Measurements from ENCODE around the gene RBM10.

Gene RBM10

GRCh38 chrX:47197526-47197925 lies 52.5 kb downstream of the RBM10 start:
- no peaks in the 10 kb centered on the region for H3K9me3 Mint-ChIP-seq
- no peaks in the 10 kb centered on the region for H3K36me3 Mint-ChIP-seq
- H3K4me1 Mint-ChIP-seq = peaks cover 46% of the 10 kb centered on the region
- H3K4me3 Mint-ChIP-seq = peak overlapping the region; percentile 92
- H3K27ac Mint-ChIP-seq = peak overlapping the region; percentile 82
- no peaks in the 10 kb centered on the region for H3K27me3 Mint-ChIP-seq

- no peaks in the 10 kb centered on the region for H3K36me3 Mint-ChIP-seq
- H3K4me1 Mint-ChIP-seq = peaks cover 40% of the 10 kb centered on the region
- H3K9me3 Mint-ChIP-seq = no peaks in the 10 kb centered on the region
- no peak overlapping the region for H3K4me3 Mint-ChIP-seq
- H3K27me3 Mint-ChIP-seq = no peaks in the 10 kb centered on the region
- no peak overlapping the region for H3K27ac Mint-ChIP-seq
These were observed 53.1 kb downstream of the RBM10 start for GRCh38 chrX:47198026-47198686.

- Mint-ChIP-seq H3K4me1 (peaks cover 35% of the 10 kb centered on the region), H3K9me3 (no peaks in the 10 kb centered on the region), H3K27me3 (no peaks in the 10 kb centered on the region), H3K36me3 (no peaks in the 10 kb centered on the region), H3K4me3 (no peak overlapping the region), H3K27ac (no peak overlapping the region)
These were observed 53.7 kb downstream of the RBM10 start for GRCh38 chrX:47198687-47199080.

- Mint-ChIP-seq H3K27me3 (no peaks in the 10 kb centered on the region), H3K4me1 (peaks cover 35% of the 10 kb centered on the region), H3K4me3 (no peak overlapping the region), H3K9me3 (no peaks in the 10 kb centered on the region), H3K27ac (no peak overlapping the region), H3K36me3 (no peaks in the 10 kb centered on the region)
These were observed 54.3 kb downstream of the RBM10 start for GRCh38 chrX:47199286-47199685.

GRCh38 chrX:47200385-47201150 lies 55.5 kb downstream of the RBM10 start:
- H3K27me3 Mint-ChIP-seq = no peaks in the 10 kb centered on the region
- H3K4me1 Mint-ChIP-seq = peaks cover 25% of the 10 kb centered on the region
- no peak overlapping the region for H3K27ac Mint-ChIP-seq
- H3K4me3 Mint-ChIP-seq = no peak overlapping the region
- no peaks in the 10 kb centered on the region for H3K9me3 Mint-ChIP-seq
- H3K36me3 Mint-ChIP-seq = peaks cover 2% of the 10 kb centered on the region

- Mint-ChIP-seq H3K4me1 (peaks cover 19% of the 10 kb centered on the region), H3K36me3 (peaks cover 2% of the 10 kb centered on the region), H3K4me3 (no peak overlapping the region), H3K27me3 (no peaks in the 10 kb centered on the region), H3K27ac (no peak overlapping the region), H3K9me3 (no peaks in the 10 kb centered on the region)
These were observed 56.4 kb downstream of the RBM10 start for GRCh38 chrX:47201345-47201944.

GRCh38 chrX:47202316-47202715 lies 57.3 kb downstream of the RBM10 start:
- Mint-ChIP-seq H3K27ac (no peak overlapping the region), H3K4me3 (no peak overlapping the region), H3K36me3 (peaks cover 6% of the 10 kb centered on the region), H3K4me1 (peaks cover 17% of the 10 kb centered on the region), H3K27me3 (no peaks in the 10 kb centered on the region), H3K9me3 (no peaks in the 10 kb centered on the region)

- Mint-ChIP-seq H3K27ac (no peak overlapping the region), H3K9me3 (no peaks in the 10 kb centered on the region), H3K27me3 (no peaks in the 10 kb centered on the region), H3K36me3 (peaks cover 6% of the 10 kb centered on the region), H3K4me1 (peaks cover 11% of the 10 kb centered on the region), H3K4me3 (no peak overlapping the region)
These were observed 57.9 kb downstream of the RBM10 start for GRCh38 chrX:47202877-47203276.

- Mint-ChIP-seq H3K27me3 (no peaks in the 10 kb centered on the region), H3K27ac (no peak overlapping the region), H3K4me1 (peaks cover 9% of the 10 kb centered on the region), H3K36me3 (peaks cover 6% of the 10 kb centered on the region), H3K4me3 (no peak overlapping the region), H3K9me3 (no peaks in the 10 kb centered on the region)
These were observed 59.9 kb downstream of the RBM10 start for GRCh38 chrX:47204970-47205369.

- no peaks in the 10 kb centered on the region for H3K27me3 Mint-ChIP-seq
- peaks cover 7% of the 10 kb centered on the region for H3K36me3 Mint-ChIP-seq
- no peak overlapping the region for H3K4me3 Mint-ChIP-seq
- H3K4me1 Mint-ChIP-seq = peaks cover 9% of the 10 kb centered on the region
- no peaks in the 10 kb centered on the region for H3K9me3 Mint-ChIP-seq
- no peak overlapping the region for H3K27ac Mint-ChIP-seq
These were observed 61.3 kb downstream of the RBM10 start for GRCh38 chrX:47206316-47206715.

GRCh38 chrX:47208108-47208507 lies 63.1 kb downstream of the RBM10 start:
- Mint-ChIP-seq H3K27ac (no peak overlapping the region), H3K9me3 (no peaks in the 10 kb centered on the region), H3K4me1 (peaks cover 9% of the 10 kb centered on the region), H3K27me3 (no peaks in the 10 kb centered on the region), H3K4me3 (no peak overlapping the region), H3K36me3 (peaks cover 12% of the 10 kb centered on the region)

GRCh38 chrX:47209508-47210238 lies 64.7 kb downstream of the RBM10 start:
- H3K27me3 Mint-ChIP-seq = no peaks in the 10 kb centered on the region
- no peak overlapping the region for H3K4me3 Mint-ChIP-seq
- H3K27ac Mint-ChIP-seq = no peak overlapping the region
- H3K4me1 Mint-ChIP-seq = peaks cover 9% of the 10 kb centered on the region
- peaks cover 15% of the 10 kb centered on the region for H3K36me3 Mint-ChIP-seq
- no peaks in the 10 kb centered on the region for H3K9me3 Mint-ChIP-seq

GRCh38 chrX:47210661-47211425 lies 65.8 kb downstream of the RBM10 start:
- Mint-ChIP-seq H3K9me3 (no peaks in the 10 kb centered on the region), H3K27ac (no peak overlapping the region), H3K4me3 (no peak overlapping the region), H3K36me3 (peaks cover 13% of the 10 kb centered on the region), H3K4me1 (peaks cover 11% of the 10 kb centered on the region), H3K27me3 (no peaks in the 10 kb centered on the region)

GRCh38 chrX:47212381-47213293 lies 67.6 kb downstream of the RBM10 start:
- Mint-ChIP-seq H3K9me3 (no peaks in the 10 kb centered on the region), H3K4me1 (peaks cover 18% of the 10 kb centered on the region), H3K27me3 (no peaks in the 10 kb centered on the region), H3K27ac (peak overlapping the region; percentile 35), H3K36me3 (peaks cover 9% of the 10 kb centered on the region), H3K4me3 (no peak overlapping the region)

All from activated naive CD4-positive, alpha-beta T cell treated with anti-CD3 and anti-CD28 coated beads, Interleukin-2, amount 50 U/mL, for 24 hours (primary cell).